MM.1S (cell line): ENCODE measurements around the gene DLX5.

Experiments used
- DNase-seq: peaks from one replicate; pipeline ENCODE4 v3.0.0-alpha.2; 2015
- H2AFZ ChIP-seq: fragments of 300-600 bp; sonication (generic); 2 replicates; pipeline ENCODE4 v1.6.0; 2016; ENCODE audit warnings: antibody characterized with exemption, low read length
- H3F3A ChIP-seq: fragments of 300-600 bp; sonication (generic); 2 replicates; pipeline ENCODE4 v1.6.1; 2016; ENCODE audit warnings: mild to moderate bottlenecking, antibody characterized with exemption, low read length, moderate library complexity, mixed read lengths; ENCODE audit not compliant: insufficient read depth
- H3K27ac ChIP-seq: fragments of 300-600 bp; sonication (generic); 2 replicates; pipeline ENCODE4 v1.5.1; 2016; ENCODE audit warnings: mild to moderate bottlenecking, low read length
- H3K27me3 ChIP-seq: fragments of 300-600 bp; sonication (generic); replicated peaks from 2 replicates; pipeline ENCODE4 v1.6.0; 2016; ENCODE audit warnings: low read length; ENCODE audit not compliant: insufficient read depth
- H3K36me3 ChIP-seq: fragments of 300-600 bp; sonication (generic); replicated peaks from 2 replicates; pipeline ENCODE4 v1.6.1; 2016; ENCODE audit warnings: mild to moderate bottlenecking, low read length, mixed read lengths; ENCODE audit not compliant: insufficient read depth
- H3K4me1 ChIP-seq: fragments of 300-600 bp; sonication (generic); 2 replicates; pipeline ENCODE4 v1.6.1; 2016; ENCODE audit warnings: low read length, mixed read lengths
- H3K4me2 ChIP-seq: fragments of 300-600 bp; sonication (generic); 2 replicates; pipeline ENCODE4 v1.6.0; 2016; ENCODE audit warnings: low read depth, low read length
- H3K4me3 ChIP-seq: fragments of 300-600 bp; sonication (generic); 2 replicates; pipeline ENCODE4 v1.5.1; 2016; ENCODE audit warnings: low read length, mixed read lengths
- H3K79me2 ChIP-seq: fragments of 300-600 bp; sonication (generic); 2 replicates; pipeline ENCODE4 v1.6.1; 2016; ENCODE audit warnings: mixed run types, low read length, mixed read lengths
- H3K9ac ChIP-seq: fragments of 300-600 bp; sonication (generic); 2 replicates; pipeline ENCODE4 v1.6.1; 2016; ENCODE audit warnings: low read length, mixed read lengths
- H3K9me2 ChIP-seq: fragments of 300-600 bp; sonication (generic); replicated peaks from 2 replicates; pipeline ENCODE4 v1.6.1; 2016; ENCODE audit warnings: mild to moderate bottlenecking, low read length, mixed read lengths; ENCODE audit not compliant: insufficient read depth
- H3K9me3 ChIP-seq: fragments of 300-600 bp; sonication (generic); replicated peaks from 2 replicates; pipeline ENCODE4 v1.6.1; 2016; ENCODE audit warnings: mild to moderate bottlenecking, low read length, mixed read lengths; ENCODE audit not compliant: insufficient read depth
- H4K20me1 ChIP-seq: fragments of 300-600 bp; sonication (generic); 2 replicates; pipeline ENCODE4 v1.6.1; 2016; ENCODE audit warnings: mild to moderate bottlenecking, low read length, moderate library complexity, mixed read lengths; ENCODE audit not compliant: insufficient read depth
- EZH2 ChIP-seq: fragments of 300-600 bp; sonication (generic); optimal IDR thresholded peaks from 2 replicates; pipeline ENCODE3; 2017; ENCODE audit warnings: low read depth, mild to moderate bottlenecking, antibody characterized with exemption, low read length, mixed read lengths
- EZH2phosphoT487 ChIP-seq: fragments of 300-600 bp; sonication (generic); IDR thresholded peaks from 2 replicates; pipeline ENCODE4 v1.6.1; 2018; ENCODE audit warnings: antibody characterized with exemption, low read length
- TF ChIP-seq, protein P1 (sequence below): fragments of 300-600 bp; sonication (generic); IDR thresholded peaks from 2 replicates; pipeline ENCODE4 v1.5.1; 2016; ENCODE audit warnings: antibody characterized with exemption, low read length, mixed read lengths

Gene DLX5

DNA sequence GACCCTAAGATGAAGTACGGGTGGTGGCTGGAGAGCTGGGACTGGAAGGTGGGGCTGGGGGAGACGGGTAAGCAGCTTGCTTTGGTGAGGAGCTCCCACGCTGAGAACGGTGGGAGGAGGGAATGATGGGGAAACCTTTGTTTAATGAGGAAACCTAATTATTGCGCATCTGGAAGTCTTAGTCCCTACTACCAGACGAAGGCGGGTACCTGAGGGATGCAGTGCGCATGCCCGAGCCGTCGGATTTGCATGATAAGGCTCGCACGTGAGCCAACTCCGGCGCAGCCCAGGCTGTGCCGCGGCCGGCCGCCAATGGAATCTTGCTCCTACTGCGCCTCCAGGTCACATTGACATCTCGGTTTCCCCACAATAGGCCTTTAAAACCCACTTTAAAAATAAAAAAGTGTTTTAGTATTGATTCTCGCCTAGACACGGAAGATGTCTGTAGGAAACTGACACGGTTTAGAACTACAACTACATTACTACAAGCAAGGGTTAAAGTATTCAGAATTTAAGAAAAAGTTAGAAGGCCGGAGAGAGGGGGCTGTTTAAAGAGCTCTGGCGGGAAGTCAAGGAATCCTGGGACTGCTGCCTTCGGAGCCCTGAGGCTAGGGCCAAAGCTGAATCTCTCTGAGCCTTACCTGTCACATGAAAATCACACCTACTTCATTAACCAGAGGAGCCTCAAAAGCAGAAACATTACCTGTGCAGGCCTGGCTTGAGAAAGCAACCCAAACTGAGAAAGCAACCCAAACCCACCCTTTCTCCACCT, 31.4 kb downstream of the DLX5 start:
- Histone ChIP-seq H3K36me3 (no peaks in the 10 kb centered on the region), H3K9me3 (no peaks in the 10 kb centered on the region), H3K27me3 (no peaks in the 10 kb centered on the region), H3K9ac (no peak overlapping the region), H4K20me1 (no peaks in the 10 kb centered on the region), H2AFZ (no peak overlapping the region), H3K9me2 (no peaks in the 10 kb centered on the region), H3K4me2 (no peak overlapping the region), H3K27ac (no peak overlapping the region), H3F3A (no peaks in the 10 kb centered on the region), H3K4me1 (no peaks in the 10 kb centered on the region), H3K4me3 (no peak overlapping the region), H3K79me2 (no peaks in the 10 kb centered on the region)
- TF ChIP-seq EZH2 (no peak), EZH2phosphoT487 (no peak)
- TF ChIP-seq, protein P1, sequence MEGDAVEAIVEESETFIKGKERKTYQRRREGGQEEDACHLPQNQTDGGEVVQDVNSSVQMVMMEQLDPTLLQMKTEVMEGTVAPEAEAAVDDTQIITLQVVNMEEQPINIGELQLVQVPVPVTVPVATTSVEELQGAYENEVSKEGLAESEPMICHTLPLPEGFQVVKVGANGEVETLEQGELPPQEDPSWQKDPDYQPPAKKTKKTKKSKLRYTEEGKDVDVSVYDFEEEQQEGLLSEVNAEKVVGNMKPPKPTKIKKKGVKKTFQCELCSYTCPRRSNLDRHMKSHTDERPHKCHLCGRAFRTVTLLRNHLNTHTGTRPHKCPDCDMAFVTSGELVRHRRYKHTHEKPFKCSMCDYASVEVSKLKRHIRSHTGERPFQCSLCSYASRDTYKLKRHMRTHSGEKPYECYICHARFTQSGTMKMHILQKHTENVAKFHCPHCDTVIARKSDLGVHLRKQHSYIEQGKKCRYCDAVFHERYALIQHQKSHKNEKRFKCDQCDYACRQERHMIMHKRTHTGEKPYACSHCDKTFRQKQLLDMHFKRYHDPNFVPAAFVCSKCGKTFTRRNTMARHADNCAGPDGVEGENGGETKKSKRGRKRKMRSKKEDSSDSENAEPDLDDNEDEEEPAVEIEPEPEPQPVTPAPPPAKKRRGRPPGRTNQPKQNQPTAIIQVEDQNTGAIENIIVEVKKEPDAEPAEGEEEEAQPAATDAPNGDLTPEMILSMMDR: no peak
- no peak for DNase-seq

- Histone ChIP-seq H3K4me2 (no peak overlapping the region), H2AFZ (no peak overlapping the region), H3K4me1 (no peaks in the 10 kb centered on the region), H3K9me3 (no peaks in the 10 kb centered on the region), H3F3A (no peaks in the 10 kb centered on the region), H3K36me3 (no peaks in the 10 kb centered on the region), H4K20me1 (no peaks in the 10 kb centered on the region), H3K9ac (no peak overlapping the region), H3K9me2 (no peaks in the 10 kb centered on the region), H3K27me3 (no peaks in the 10 kb centered on the region), H3K79me2 (no peaks in the 10 kb centered on the region), H3K4me3 (no peak overlapping the region), H3K27ac (no peak overlapping the region)
- DNase-seq: no peak
- TF ChIP-seq, protein P1: no peak
- TF ChIP-seq EZH2phosphoT487: no peak
These were observed 32.2 kb downstream of the DLX5 start for GRCh38 chr7:96992192-96993005.

DNA sequence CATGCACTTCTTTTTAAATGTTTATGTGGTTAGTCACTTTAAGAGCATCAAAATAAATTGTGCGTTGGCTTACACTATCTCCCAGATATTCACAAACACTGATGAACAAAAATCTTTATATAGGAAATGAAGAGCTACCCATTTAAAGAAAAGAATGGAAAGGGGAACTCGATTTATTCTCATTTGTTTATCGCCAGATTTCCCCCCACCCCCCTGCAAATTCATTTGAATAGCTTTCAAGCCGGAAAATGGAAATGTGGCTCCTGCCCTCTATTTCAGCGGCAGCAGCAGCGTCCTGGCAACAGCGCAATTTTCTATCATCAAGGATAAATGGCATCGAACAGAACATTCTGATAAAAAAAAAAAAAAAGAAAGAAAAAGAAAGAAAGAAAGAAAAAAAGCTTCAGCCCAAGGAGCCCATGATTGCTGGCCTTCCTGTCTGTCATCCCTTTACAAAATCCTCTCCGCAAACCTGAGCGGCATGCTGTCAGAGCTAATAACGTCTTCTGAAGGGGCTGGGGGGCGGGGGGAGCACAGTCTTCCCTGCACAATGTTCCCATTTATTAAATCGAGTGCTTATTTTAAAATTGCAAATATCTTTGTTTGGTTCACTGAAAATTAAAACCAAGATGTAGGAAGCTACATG, 33.0 kb downstream of the DLX5 start:
- TF ChIP-seq, protein P1: no peak
- no peak for TF ChIP-seq EZH2phosphoT487
- no peak for TF ChIP-seq EZH2
- Histone ChIP-seq H3F3A (no peaks in the 10 kb centered on the region), H2AFZ (no peak overlapping the region), H3K27ac (no peak overlapping the region), H3K9me3 (no peaks in the 10 kb centered on the region), H4K20me1 (no peaks in the 10 kb centered on the region), H3K4me1 (no peaks in the 10 kb centered on the region), H3K36me3 (no peaks in the 10 kb centered on the region), H3K9ac (no peak overlapping the region), H3K79me2 (no peaks in the 10 kb centered on the region), H3K9me2 (no peaks in the 10 kb centered on the region), H3K4me2 (no peak overlapping the region), H3K27me3 (no peaks in the 10 kb centered on the region), H3K4me3 (no peak overlapping the region)
- no peak for DNase-seq
